GM12878 (cell line): ENCODE results near the gene ECPAS. TPM values are rescaled to one million over a fixed set of nuclear protein-coding genes. Genes with fewer than 3 reads are reported as not detected.

ENCODE experiments used
- ATAC-seq: fragments of 200-7000 bp; cut with Tn5 transposase; 3 replicates; pipeline ENCODE4 v1.9.1; 2020; ENCODE audit warnings: mild to moderate bottlenecking, moderate library complexity
- BruUV-seq: library from RNA; stranded (reverse); fragments of 400-500 nt; replicated peaks from 2 replicates; lab custom pipeline; 2021; lab: Mats Ljungman, UMichigan
- CTCF ChIA-PET: fragments of 300-600 bp; sonication (Branson Sonifier 250); formaldehyde crosslinking; extraction: SDS; loops from one replicate; lab custom pipeline; 2021; ENCODE audit warnings: inconsistent platforms; lab: Yijun Ruan, JAX
- POLR2A ChIA-PET: fragments of 350-600 bp; formaldehyde crosslinking; extraction: SDS; loops from one replicate; lab custom pipeline; 2021; ENCODE audit warnings: inconsistent platforms; lab: Charles Lee
- RAD21 ChIA-PET: fragments of 300-600 bp; sonication (Branson Sonifier 250); formaldehyde crosslinking; loops from one replicate; lab custom pipeline; 2023; ENCODE audit warnings: antibody characterized with exemption; ENCODE audit not compliant: unreplicated experiment; lab: Charles Lee
- SMC1A ChIA-PET: fragments of 300-600 bp; sonication (Branson Sonifier 250); formaldehyde crosslinking; loops from one replicate; lab custom pipeline; 2023; ENCODE audit not compliant: unreplicated experiment, uncharacterized antibody; lab: Charles Lee
- DNase-seq: peaks from one replicate; pipeline ENCODE4 v3.0.0-alpha.2; 2011; ENCODE audit warnings: low read depth, low spot score
- FAIRE-seq: peaks from 3 replicates; lab custom pipeline; 2011; peaks lifted over from hg19 to GRCh38; lab: Jason Lieb, UNC
- H2AFZ ChIP-seq: 2 replicates; pipeline ENCODE4 v1.6.0; 2011; ENCODE audit warnings: low read depth, low read length, control low read depth; ENCODE audit not compliant: control insufficient read depth
- H3K27ac ChIP-seq: 2 replicates; pipeline ENCODE4 v1.5.1; 2011; ENCODE audit warnings: control low read depth; ENCODE audit not compliant: control insufficient read depth, insufficient read depth
- H3K27me3 ChIP-seq, 2 experiments: replicated peaks in 1 of 2; 2 replicates each; pipeline versions ENCODE4 v1.6.0 to v1.6.1; 2011; ENCODE audit warnings: low read length in 1 of 2; ENCODE audit not compliant: control insufficient read depth in 2 of 2, insufficient read depth in 2 of 2
- H3K36me3 ChIP-seq, 2 experiments: 2 replicates each; pipeline ENCODE4 v1.5.1; 2011; ENCODE audit warnings: low read length in 1 of 2; ENCODE audit not compliant: control insufficient read depth in 2 of 2, insufficient read depth in 2 of 2
- H3K4me1 ChIP-seq: 2 replicates; pipeline ENCODE4 v1.6.1; 2011; ENCODE audit warnings: mild to moderate bottlenecking, low read length, moderate library complexity, mixed read lengths; ENCODE audit not compliant: control insufficient read depth, insufficient read depth
- H3K4me2 ChIP-seq: 2 replicates; pipeline ENCODE4 v1.6.0; 2011; ENCODE audit warnings: control low read depth; ENCODE audit not compliant: control insufficient read depth, insufficient read depth
- H3K4me3 ChIP-seq: fragments of 200-600 bp; sonication (generic); 2 replicates; pipeline ENCODE4 v1.5.1; 2016
- H3K79me2 ChIP-seq: 2 replicates; pipeline ENCODE4 v1.6.0; 2011; ENCODE audit warnings: low read length; ENCODE audit not compliant: control insufficient read depth, insufficient read depth
- H3K9ac ChIP-seq: 2 replicates; pipeline ENCODE4 v1.8.0; 2011; ENCODE audit warnings: low read length, control low read depth, mixed read lengths; ENCODE audit not compliant: control insufficient read depth, insufficient read depth
- H3K9me3 ChIP-seq: replicated peaks from 3 replicates; pipeline ENCODE4 v1.5.1; 2011; ENCODE audit warnings: mild to moderate bottlenecking, low read length; ENCODE audit not compliant: control insufficient read depth, insufficient read depth
- H4K20me1 ChIP-seq: 2 replicates; pipeline ENCODE4 v1.6.0; 2011; ENCODE audit not compliant: control insufficient read depth, insufficient read depth
- BHLHE40 ChIP-seq, 2 experiments: fragments of 450-650 bp in 1 of 2; IDR thresholded peaks; 2 replicates each; pipeline ENCODE4 v1.6.1; 2011 to 2017; ENCODE audit warnings: low read depth in 2 of 2, borderline replicate concordance in 1 of 2, improper control_type of control experiment in 1 of 2, low read length in 1 of 2, mild to moderate bottlenecking in 1 of 2
- CHD1 ChIP-seq: IDR thresholded peaks from 2 replicates; pipeline ENCODE4 v1.6.1; 2012; ENCODE audit warnings: low read depth, low read length, improper control_type of control experiment
- CREB1 ChIP-seq: IDR thresholded peaks from 2 replicates; pipeline ENCODE4 v1.6.1; 2012; ENCODE audit warnings: low read depth, mild to moderate bottlenecking, inconsistent platforms
- FOXM1 ChIP-seq: IDR thresholded peaks from 2 replicates; pipeline ENCODE4 v1.6.1; 2012; ENCODE audit warnings: low read depth, mild to moderate bottlenecking, inconsistent platforms, low read length, moderate library complexity
- LARP7 ChIP-seq: fragments of 450-650 bp; IDR thresholded peaks from 2 replicates; pipeline ENCODE4 v1.6.1; 2017; ENCODE audit warnings: mild to moderate bottlenecking
- NFYB ChIP-seq: IDR thresholded peaks from 2 replicates; pipeline ENCODE4 v1.6.1; 2011; ENCODE audit warnings: low read depth, mild to moderate bottlenecking, low read length, improper control_type of control experiment, moderate library complexity; ENCODE audit not compliant: insufficient read depth
- SIX5 ChIP-seq: IDR thresholded peaks from 2 replicates; pipeline ENCODE4 v1.6.1; 2011; ENCODE audit warnings: mild to moderate bottlenecking, low read depth, low read length, moderate library complexity; ENCODE audit not compliant: severe bottlenecking
- SREBF2 ChIP-seq: IDR thresholded peaks from 2 replicates; pipeline ENCODE4 v1.6.1; 2012; ENCODE audit warnings: mild to moderate bottlenecking, low read length
- WGBS: methylation state at CpG from one replicate; pipeline ENCODE4 v1.1.6; 2016; ENCODE audit warnings: low lambda C conversion rate; ENCODE audit not compliant: insufficient replicate concordance, insufficient coverage; ENCODE audit errors: missing lambda C conversion rate; 5-methylcytosine and 5-hydroxymethylcytosine counted together
- in situ Hi-C: fragments of 300-500 bp; cut with MboI; formaldehyde crosslinking; loops from 9 replicates; pipeline ENCODE4 v1.14.3; 2018; ENCODE audit warnings: mixed read lengths
- intact Hi-C: fragments of 100-400 bp; cut with micrococcal nuclease; formaldehyde crosslinking; loops from one replicate; pipeline ENCODE4 v1.14.2; 2022; ENCODE audit not compliant: unreplicated experiment
- polyA plus RNA-seq, 11 experiments: library from polyadenylated mRNA; depleted of rRNA in 4 of 11; unstranded in 6 of 11; stranded (reverse) in 5 of 11; fragments of >200 nt; fragmentation: Nextera tagmentation in 4 of 11; fragmentation: Illumina TruSeq in 1 of 11; extraction: Ambion mirVana in 4 of 11; extraction: Trizol in 1 of 11; gene quantifications; 1 replicate in 1 of 11; 2 replicates in 10 of 11; pipeline versions ENCODE4 v1.2.1 to v1.2.3, GENCODE V29; 2011 to 2016; ENCODE audit warnings: inconsistent platforms in 2 of 11, missing spikeins in 2 of 11, low read depth in 1 of 11
- total RNA-seq, 4 experiments: library from RNA; depleted of rRNA in 3 of 4; stranded (reverse); fragments of >200 nt in 3 of 4; fragmentation: Illumina TruSeq in 1 of 4; extraction: Trizol in 1 of 4; gene quantifications; 2 replicates each; pipeline versions ENCODE4 v1.2.1 to v1.2.3, GENCODE V29; 2013 to 2021
- TF ChIP-seq, protein P1 (sequence below): fragments of 450-650 bp; IDR thresholded peaks from 2 replicates; pipeline ENCODE4 v1.6.1; 2018; ENCODE audit warnings: mild to moderate bottlenecking, low read depth, moderate library complexity; ENCODE audit not compliant: partially characterized antibody
- TF ChIP-seq, protein P2 (sequence below): fragments of 450-650 bp; formaldehyde crosslinking; IDR thresholded peaks from 2 replicates; pipeline ENCODE4 v1.5.0; 2022; ENCODE audit warnings: mild to moderate bottlenecking, missing genetic modification characterization
- TF ChIP-seq, protein P3 (sequence below): IDR thresholded peaks from 2 replicates; pipeline ENCODE4 v1.6.1; 2011; ENCODE audit warnings: borderline replicate concordance, low read depth, mild to moderate bottlenecking, moderate library complexity, mixed read lengths, low read length; ENCODE audit not compliant: insufficient read depth; ENCODE audit errors: extremely low read length

ECPAS gene
- total and polyA plus RNA-seq, 10 of the 15 experiments (the other 5 are each of a cell fraction or from before 2014, with no cell fraction given), result 11.2 to 69.8 (median 50.1) TPM

DNA sequence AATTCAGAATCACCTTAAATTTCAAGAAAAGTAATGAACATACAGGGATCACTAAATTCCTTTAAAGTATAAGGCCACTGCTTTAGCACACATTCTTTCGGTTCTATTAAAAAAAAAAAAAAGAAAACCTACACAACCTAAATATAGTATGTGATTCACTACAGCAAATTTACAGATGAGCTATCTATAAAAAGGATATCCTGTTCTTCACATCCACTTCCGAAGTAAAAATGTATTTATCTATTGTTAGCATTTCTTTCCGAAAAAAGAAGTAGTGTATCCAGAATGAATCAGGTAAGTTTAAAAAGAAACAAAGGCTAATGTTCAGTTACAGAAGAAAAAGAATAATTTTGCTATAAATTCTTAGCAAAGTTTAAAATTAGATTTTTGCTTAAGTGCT is 70.2 kb downstream of the ECPAS start:
- Histone ChIP-seq H3K4me2 (no peak overlapping the region), H3K9me3 (no peaks in the 10 kb centered on the region), H3K9ac (no peak overlapping the region), H3K79me2 (no peaks in the 10 kb centered on the region), H3K27ac (no peak overlapping the region), H3K27me3 (no peaks in the 10 kb centered on the region), H2AFZ (no peak overlapping the region), H3K4me3 (no peak overlapping the region), H3K36me3 (peaks cover 6 to 40% of the 10 kb centered on the region in 2 experiments), H4K20me1 (no peaks in the 10 kb centered on the region), H3K4me1 (no peaks in the 10 kb centered on the region)
- SMC1A ChIA-PET, result no interaction called here
- POLR2A ChIA-PET, result no interaction called here
- TF ChIP-seq BHLHE40 (IDR thresholded peaks at IDR 0.05; ENCODE audit: borderline replicate concordance in 1 of 2, low read depth in 2 of 2, low read length in 1 of 2), result no peak
- no peak for TF ChIP-seq LARP7
- no peak for TF ChIP-seq CHD1
- TF ChIP-seq, protein P1, sequence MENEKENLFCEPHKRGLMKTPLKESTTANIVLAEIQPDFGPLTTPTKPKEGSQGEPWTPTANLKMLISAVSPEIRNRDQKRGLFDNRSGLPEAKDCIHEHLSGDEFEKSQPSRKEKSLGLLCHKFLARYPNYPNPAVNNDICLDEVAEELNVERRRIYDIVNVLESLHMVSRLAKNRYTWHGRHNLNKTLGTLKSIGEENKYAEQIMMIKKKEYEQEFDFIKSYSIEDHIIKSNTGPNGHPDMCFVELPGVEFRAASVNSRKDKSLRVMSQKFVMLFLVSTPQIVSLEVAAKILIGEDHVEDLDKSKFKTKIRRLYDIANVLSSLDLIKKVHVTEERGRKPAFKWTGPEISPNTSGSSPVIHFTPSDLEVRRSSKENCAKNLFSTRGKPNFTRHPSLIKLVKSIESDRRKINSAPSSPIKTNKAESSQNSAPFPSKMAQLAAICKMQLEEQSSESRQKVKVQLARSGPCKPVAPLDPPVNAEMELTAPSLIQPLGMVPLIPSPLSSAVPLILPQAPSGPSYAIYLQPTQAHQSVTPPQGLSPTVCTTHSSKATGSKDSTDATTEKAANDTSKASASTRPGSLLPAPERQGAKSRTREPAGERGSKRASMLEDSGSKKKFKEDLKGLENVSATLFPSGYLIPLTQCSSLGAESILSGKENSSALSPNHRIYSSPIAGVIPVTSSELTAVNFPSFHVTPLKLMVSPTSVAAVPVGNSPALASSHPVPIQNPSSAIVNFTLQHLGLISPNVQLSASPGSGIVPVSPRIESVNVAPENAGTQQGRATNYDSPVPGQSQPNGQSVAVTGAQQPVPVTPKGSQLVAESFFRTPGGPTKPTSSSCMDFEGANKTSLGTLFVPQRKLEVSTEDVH, result no peak
- no peak for TF ChIP-seq SREBF2
- TF ChIP-seq, protein P2, sequence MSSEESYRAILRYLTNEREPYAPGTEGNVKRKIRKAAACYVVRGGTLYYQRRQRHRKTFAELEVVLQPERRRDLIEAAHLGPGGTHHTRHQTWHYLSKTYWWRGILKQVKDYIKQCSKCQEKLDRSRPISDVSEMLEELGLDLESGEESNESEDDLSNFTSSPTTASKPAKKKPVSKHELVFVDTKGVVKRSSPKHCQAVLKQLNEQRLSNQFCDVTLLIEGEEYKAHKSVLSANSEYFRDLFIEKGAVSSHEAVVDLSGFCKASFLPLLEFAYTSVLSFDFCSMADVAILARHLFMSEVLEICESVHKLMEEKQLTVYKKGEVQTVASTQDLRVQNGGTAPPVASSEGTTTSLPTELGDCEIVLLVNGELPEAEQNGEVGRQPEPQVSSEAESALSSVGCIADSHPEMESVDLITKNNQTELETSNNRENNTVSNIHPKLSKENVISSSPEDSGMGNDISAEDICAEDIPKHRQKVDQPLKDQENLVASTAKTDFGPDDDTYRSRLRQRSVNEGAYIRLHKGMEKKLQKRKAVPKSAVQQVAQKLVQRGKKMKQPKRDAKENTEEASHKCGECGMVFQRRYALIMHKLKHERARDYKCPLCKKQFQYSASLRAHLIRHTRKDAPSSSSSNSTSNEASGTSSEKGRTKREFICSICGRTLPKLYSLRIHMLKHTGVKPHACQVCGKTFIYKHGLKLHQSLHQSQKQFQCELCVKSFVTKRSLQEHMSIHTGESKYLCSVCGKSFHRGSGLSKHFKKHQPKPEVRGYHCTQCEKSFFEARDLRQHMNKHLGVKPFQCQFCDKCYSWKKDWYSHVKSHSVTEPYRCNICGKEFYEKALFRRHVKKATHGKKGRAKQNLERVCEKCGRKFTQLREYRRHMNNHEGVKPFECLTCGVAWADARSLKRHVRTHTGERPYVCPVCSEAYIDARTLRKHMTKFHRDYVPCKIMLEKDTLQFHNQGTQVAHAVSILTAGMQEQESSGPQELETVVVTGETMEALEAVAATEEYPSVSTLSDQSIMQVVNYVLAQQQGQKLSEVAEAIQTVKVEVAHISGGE (CRISPR knock-in tag), result no peak
- TF ChIP-seq SIX5, result no peak
- no peak for TF ChIP-seq CREB1
- no peak for TF ChIP-seq FOXM1
- no peak for TF ChIP-seq NFYB
- TF ChIP-seq, protein P3, sequence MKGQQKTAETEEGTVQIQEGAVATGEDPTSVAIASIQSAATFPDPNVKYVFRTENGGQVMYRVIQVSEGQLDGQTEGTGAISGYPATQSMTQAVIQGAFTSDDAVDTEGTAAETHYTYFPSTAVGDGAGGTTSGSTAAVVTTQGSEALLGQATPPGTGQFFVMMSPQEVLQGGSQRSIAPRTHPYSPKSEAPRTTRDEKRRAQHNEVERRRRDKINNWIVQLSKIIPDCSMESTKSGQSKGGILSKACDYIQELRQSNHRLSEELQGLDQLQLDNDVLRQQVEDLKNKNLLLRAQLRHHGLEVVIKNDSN, result no peak
- RAD21 ChIA-PET, result no interaction called here
- no peak for FAIRE-seq
- CTCF ChIA-PET, result interaction anchor here (0.5 kb wide), 1 partner anchor 92 kb away, joined by 3 read pairs; no protein-coding TSS in a partner anchor
- intact Hi-C loops, result no loop called here
- ATAC-seq, result no peak
- in situ Hi-C loops, result no loop called here
- no TSS peak for BruUV-seq
- DNase-seq, result no peak
- 80% methylated on average over 3 of the region's 3 CpGs for WGBS
